ENCODE results near the gene STAT6.

Gene STAT6

DNA sequence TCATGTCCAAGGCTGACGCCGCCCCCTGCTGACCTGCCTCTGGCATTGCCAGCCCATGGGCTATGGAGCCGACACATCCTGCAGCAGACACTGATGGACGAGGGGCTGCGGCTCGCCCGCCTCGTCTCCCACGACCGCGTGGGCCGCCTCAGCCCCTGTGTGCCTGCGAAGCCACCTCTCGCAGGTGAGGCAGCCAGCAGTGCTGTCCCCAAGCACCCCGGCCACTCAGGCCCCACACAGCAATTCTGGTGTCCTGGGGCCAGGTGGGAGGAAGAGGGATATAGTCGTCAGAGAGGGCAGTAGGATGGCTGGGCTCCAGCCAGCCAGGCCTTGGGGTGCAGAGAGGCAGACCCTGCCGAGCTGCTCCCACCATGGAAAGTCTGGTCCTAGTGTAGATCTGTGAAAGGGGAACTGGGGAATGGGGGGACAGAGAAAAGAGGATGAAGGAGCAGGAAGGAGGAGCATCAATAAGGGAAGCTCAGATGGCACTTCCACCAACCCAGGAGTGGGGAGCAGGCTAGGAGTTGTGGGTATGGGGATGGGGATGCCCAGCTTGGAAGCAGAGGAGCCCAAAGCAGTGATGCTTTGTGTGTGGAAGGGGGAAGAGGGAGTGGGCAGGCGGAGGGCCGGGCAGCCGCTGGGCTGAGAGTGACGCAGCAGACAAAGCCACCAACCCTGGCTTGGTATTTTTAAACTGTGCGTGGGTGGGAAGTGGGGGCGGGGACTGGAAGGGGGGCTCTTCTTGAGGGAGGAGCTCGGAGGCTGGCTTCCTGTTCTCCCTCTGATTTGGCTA is 17.6 kb downstream of the STAT6 start:
- H2BK15ac ChIP-seq (ENCODE audit: low read depth, poor library complexity, severe bottlenecking): peak overlapping the region; percentile 41
- peak overlapping the region in 1 of 2 experiments; percentile 35 for H3K23ac ChIP-seq (ENCODE audit: low read length in 2 of 2)
- H3K27ac ChIP-seq (ENCODE audit: low read length, poor library complexity, severe bottlenecking): peak overlapping the region; percentile 3
- peak; percentile 87 for DNase-seq
- no peak overlapping the region for H2BK5ac ChIP-seq (ENCODE audit: low read depth, low read length, poor library complexity, severe bottlenecking)
- WGBS: 46% methylated on average over 24 of the region's 24 CpGs
- peak overlapping the region in 1 of 2 experiments; percentile 89 for H3K14ac ChIP-seq (ENCODE audit: low read length in 2 of 2)
- H3K4me2 ChIP-seq (ENCODE audit: low read length, poor library complexity, severe bottlenecking): no peak overlapping the region
- peak overlapping the region; percentile 71 for H3K4ac ChIP-seq (ENCODE audit: low read depth in 1 of 2, low read length in 2 of 2)
- H3K27me3 ChIP-seq (ENCODE audit: control insufficient read depth in 1 of 2, insufficient read depth in 1 of 2, low read length in 2 of 2): no peaks in the 10 kb centered on the region
- H2AK5ac ChIP-seq (ENCODE audit: low read length, severe bottlenecking): peak overlapping the region; percentile 58
- H3K9me3 ChIP-seq (ENCODE audit: control insufficient read depth, low read length): no peaks in the 10 kb centered on the region
- H2BK120ac ChIP-seq (ENCODE audit: low read depth, low read length): peak overlapping the region; percentile 45
- H4K91ac ChIP-seq (ENCODE audit: low read length): peak overlapping the region; percentile 84
- peak overlapping the region; percentile 76 for H4K8ac ChIP-seq (ENCODE audit: low read length)
- H3K18ac ChIP-seq (ENCODE audit: low read depth in 1 of 2, low read length in 2 of 2): peak overlapping the region; percentile 79 to 93
- peaks cover 67 to 72% of the 10 kb centered on the region in 2 experiments for H3K36me3 ChIP-seq (ENCODE audit: control insufficient read depth in 1 of 2, insufficient read depth in 2 of 2, low read depth in 1 of 2, low read length in 2 of 2)
- no peak overlapping the region for H2AFZ ChIP-seq (ENCODE audit: low read depth, low read length)
- peak overlapping the region in 1 of 2 experiments; percentile 48 for H3K4me3 ChIP-seq (ENCODE audit: insufficient read depth in 1 of 2, low read depth in 1 of 2, low read length in 2 of 2)
- peaks cover 38% of the 10 kb centered on the region for H3K4me1 ChIP-seq (ENCODE audit: control insufficient read depth, insufficient read depth, low read depth, low read length)
- H3K79me1 ChIP-seq (replicated peaks; ENCODE audit: low read length, poor library complexity, severe bottlenecking): peaks cover 23% of the 10 kb centered on the region
- H2BK12ac ChIP-seq (ENCODE audit: low read length in 2 of 2): peak overlapping the region; percentile 69 to 95
- H3K9ac ChIP-seq (ENCODE audit: low read length): peak overlapping the region; percentile 77

DNA sequence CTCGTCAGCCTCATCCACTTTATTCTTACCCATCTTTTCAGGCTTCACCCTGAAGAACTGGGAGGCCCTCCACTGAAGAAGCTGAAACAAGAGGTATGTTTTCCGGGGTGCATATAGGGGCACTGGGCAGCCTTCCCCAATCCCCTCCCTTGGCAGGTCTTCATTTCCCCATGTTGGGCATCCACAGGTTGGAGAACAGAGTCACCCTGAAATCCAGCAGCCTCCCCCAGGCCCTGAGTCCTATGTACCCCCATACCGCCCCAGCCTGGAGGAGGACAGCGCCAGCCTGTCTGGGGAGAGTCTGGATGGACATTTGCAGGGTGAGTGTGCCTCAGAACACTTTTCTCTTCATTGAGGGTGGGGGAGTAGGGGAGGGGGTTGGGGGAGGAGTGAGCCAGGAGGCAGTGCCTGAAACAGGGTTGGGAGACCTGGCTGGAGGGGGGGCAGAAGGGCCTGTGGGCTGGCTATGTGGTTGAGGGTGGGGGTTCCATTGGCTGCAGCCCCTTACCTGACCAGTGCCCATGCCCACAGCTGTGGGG is 18.2 kb downstream of the STAT6 start:
- Histone ChIP-seq H4K91ac (ENCODE audit: low read length) (no peak overlapping the region), H3K9me3 (ENCODE audit: control insufficient read depth, low read length) (no peaks in the 10 kb centered on the region), H3K36me3 (ENCODE audit: control insufficient read depth in 1 of 2, insufficient read depth in 2 of 2, low read depth in 1 of 2, low read length in 2 of 2) (peaks cover 64 to 65% of the 10 kb centered on the region in 2 experiments), H2BK15ac (ENCODE audit: low read depth, poor library complexity, severe bottlenecking) (no peak overlapping the region), H2BK12ac (ENCODE audit: low read length in 2 of 2) (peak overlapping the region in 1 of 2 experiments; percentile 95), H3K18ac (ENCODE audit: low read depth in 1 of 2, low read length in 2 of 2) (no peak overlapping the region), H3K4me2 (ENCODE audit: low read length, poor library complexity, severe bottlenecking) (no peak overlapping the region), H3K4ac (ENCODE audit: low read depth in 1 of 2, low read length in 2 of 2) (no peak overlapping the region), H3K27me3 (ENCODE audit: control insufficient read depth in 1 of 2, insufficient read depth in 1 of 2, low read length in 2 of 2) (no peaks in the 10 kb centered on the region), H3K79me1 (replicated peaks; ENCODE audit: low read length, poor library complexity, severe bottlenecking) (peaks cover 23% of the 10 kb centered on the region), H4K8ac (ENCODE audit: low read length) (no peak overlapping the region), H2AK5ac (ENCODE audit: low read length, severe bottlenecking) (no peak overlapping the region), H3K27ac (ENCODE audit: low read length, poor library complexity, severe bottlenecking) (no peak overlapping the region), H3K4me1 (ENCODE audit: control insufficient read depth, insufficient read depth, low read depth, low read length) (peaks cover 38% of the 10 kb centered on the region), H3K9ac (ENCODE audit: low read length) (peak overlapping the region; percentile 95), H2BK5ac (ENCODE audit: low read depth, low read length, poor library complexity, severe bottlenecking) (no peak overlapping the region), H3K23ac (ENCODE audit: low read length in 2 of 2) (no peak overlapping the region), H3K4me3 (ENCODE audit: insufficient read depth in 1 of 2, low read depth in 1 of 2, low read length in 2 of 2) (peak overlapping the region in 1 of 2 experiments; percentile 90), H3K14ac (ENCODE audit: low read length in 2 of 2) (no peak overlapping the region), H2BK120ac (ENCODE audit: low read depth, low read length) (no peak overlapping the region), H2AFZ (ENCODE audit: low read depth, low read length) (no peak overlapping the region)
- WGBS: 81% methylated on average over 4 of the region's 4 CpGs
- DNase-seq: no peak

DNA sequence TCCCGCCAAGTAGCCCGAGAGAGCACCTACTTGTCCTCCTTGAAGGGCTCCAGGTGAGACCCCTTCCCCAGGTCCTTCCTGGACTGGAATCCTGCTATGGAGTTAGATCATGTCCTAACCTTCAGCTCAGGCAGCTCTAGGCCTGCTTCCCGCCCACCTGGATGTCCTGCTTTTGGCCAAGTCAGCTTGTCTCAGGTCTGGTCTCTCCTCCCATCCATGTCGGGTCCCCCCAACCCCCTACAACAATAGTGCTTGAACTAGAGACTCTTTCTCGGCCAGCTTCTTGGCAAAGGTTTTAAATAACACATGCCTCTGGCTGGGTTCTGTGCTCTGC is 18.7 kb downstream of the STAT6 start:
- H3K79me1 ChIP-seq (replicated peaks; ENCODE audit: low read length, poor library complexity, severe bottlenecking): peaks cover 23% of the 10 kb centered on the region
- no peaks in the 10 kb centered on the region for H3K9me3 ChIP-seq (ENCODE audit: control insufficient read depth, low read length)
- peaks cover 38% of the 10 kb centered on the region for H3K4me1 ChIP-seq (ENCODE audit: control insufficient read depth, insufficient read depth, low read depth, low read length)
- H2BK12ac ChIP-seq (ENCODE audit: low read length in 2 of 2): peak overlapping the region in 1 of 2 experiments; percentile 2
- no peak overlapping the region for H4K91ac ChIP-seq (ENCODE audit: low read length)
- peaks cover 61 to 64% of the 10 kb centered on the region in 2 experiments for H3K36me3 ChIP-seq (ENCODE audit: control insufficient read depth in 1 of 2, insufficient read depth in 2 of 2, low read depth in 1 of 2, low read length in 2 of 2)
- no peak overlapping the region for H3K14ac ChIP-seq (ENCODE audit: low read length in 2 of 2)
- no peak overlapping the region for H2AK5ac ChIP-seq (ENCODE audit: low read length, severe bottlenecking)
- no peak overlapping the region for H3K4me2 ChIP-seq (ENCODE audit: low read length, poor library complexity, severe bottlenecking)
- H3K27ac ChIP-seq (ENCODE audit: low read length, poor library complexity, severe bottlenecking): no peak overlapping the region
- peak overlapping the region in 1 of 2 experiments; percentile 90 for H3K4me3 ChIP-seq (ENCODE audit: insufficient read depth in 1 of 2, low read depth in 1 of 2, low read length in 2 of 2)
- H3K23ac ChIP-seq (ENCODE audit: low read length in 2 of 2): no peak overlapping the region
- H2AFZ ChIP-seq (ENCODE audit: low read depth, low read length): no peak overlapping the region
- no peak overlapping the region for H2BK5ac ChIP-seq (ENCODE audit: low read depth, low read length, poor library complexity, severe bottlenecking)
- no peak overlapping the region for H4K8ac ChIP-seq (ENCODE audit: low read length)
- H3K18ac ChIP-seq (ENCODE audit: low read depth in 1 of 2, low read length in 2 of 2): no peak overlapping the region
- peak overlapping the region in 1 of 2 experiments; percentile 67 for H3K4ac ChIP-seq (ENCODE audit: low read depth in 1 of 2, low read length in 2 of 2)
- H3K9ac ChIP-seq (ENCODE audit: low read length): peak overlapping the region; percentile 95
- no peaks in the 10 kb centered on the region for H3K27me3 ChIP-seq (ENCODE audit: control insufficient read depth in 1 of 2, insufficient read depth in 1 of 2, low read length in 2 of 2)
- no peak for DNase-seq
- 89% methylated on average over 5 of the region's 5 CpGs for WGBS
- no peak overlapping the region for H2BK120ac ChIP-seq (ENCODE audit: low read depth, low read length)
- H2BK15ac ChIP-seq (ENCODE audit: low read depth, poor library complexity, severe bottlenecking): no peak overlapping the region

Data from mesenchymal stem cell (in vitro differentiated cells and primary cell).